DOHH2 (cell line): ENCODE results near the gene TAPT1.

Experiments
- EZH2phosphoT487 ChIP-seq: fragments of 200-600 bp; sonication (generic); IDR thresholded peaks from 2 replicates; pipeline ENCODE4 v1.6.1; 2017; ENCODE audit warnings: borderline replicate concordance, mild to moderate bottlenecking, antibody characterized with exemption, low read length, moderate library complexity, mixed read lengths
- TF ChIP-seq, protein P1 (sequence below): fragments of 200-600 bp; sonication (generic); IDR thresholded peaks from one replicate; pipeline ENCODE4 v1.5.1; 2014; ENCODE audit warnings: antibody characterized with exemption, mild to moderate bottlenecking, low read depth, low read length; ENCODE audit not compliant: poor library complexity, severe bottlenecking

DNA sequence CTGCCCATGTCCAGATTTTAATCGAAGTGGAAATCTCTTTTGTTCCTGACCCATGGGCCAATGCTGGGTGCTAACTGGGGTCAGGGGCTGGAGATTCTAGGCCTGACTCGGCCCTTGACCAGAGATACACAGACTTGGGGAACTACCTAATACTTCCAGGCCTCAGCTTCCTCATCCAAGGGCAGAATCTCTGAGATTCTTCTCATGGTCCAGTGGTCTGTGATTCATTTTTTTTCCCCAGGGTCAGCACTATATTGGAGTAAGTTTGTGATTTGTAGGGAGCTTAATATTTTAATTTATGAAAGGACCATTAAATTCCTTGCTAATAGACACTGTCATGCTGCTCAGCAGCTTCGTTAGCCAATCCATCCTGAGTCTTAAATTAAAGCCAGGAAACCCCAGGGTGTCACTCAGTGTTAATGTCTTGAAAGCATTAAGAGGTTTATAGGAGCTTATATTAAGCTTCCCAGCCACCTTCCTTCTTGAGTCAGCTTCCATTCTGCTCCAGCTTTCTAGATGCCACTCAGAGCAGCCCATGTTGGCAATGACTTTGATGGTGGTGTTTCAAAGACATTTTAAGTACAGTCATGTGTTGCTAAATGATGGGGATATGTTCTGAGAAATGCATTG, 115.5 kb downstream of the TAPT1 start:
- TF ChIP-seq, protein P1, sequence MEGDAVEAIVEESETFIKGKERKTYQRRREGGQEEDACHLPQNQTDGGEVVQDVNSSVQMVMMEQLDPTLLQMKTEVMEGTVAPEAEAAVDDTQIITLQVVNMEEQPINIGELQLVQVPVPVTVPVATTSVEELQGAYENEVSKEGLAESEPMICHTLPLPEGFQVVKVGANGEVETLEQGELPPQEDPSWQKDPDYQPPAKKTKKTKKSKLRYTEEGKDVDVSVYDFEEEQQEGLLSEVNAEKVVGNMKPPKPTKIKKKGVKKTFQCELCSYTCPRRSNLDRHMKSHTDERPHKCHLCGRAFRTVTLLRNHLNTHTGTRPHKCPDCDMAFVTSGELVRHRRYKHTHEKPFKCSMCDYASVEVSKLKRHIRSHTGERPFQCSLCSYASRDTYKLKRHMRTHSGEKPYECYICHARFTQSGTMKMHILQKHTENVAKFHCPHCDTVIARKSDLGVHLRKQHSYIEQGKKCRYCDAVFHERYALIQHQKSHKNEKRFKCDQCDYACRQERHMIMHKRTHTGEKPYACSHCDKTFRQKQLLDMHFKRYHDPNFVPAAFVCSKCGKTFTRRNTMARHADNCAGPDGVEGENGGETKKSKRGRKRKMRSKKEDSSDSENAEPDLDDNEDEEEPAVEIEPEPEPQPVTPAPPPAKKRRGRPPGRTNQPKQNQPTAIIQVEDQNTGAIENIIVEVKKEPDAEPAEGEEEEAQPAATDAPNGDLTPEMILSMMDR: no peak
- TF ChIP-seq EZH2phosphoT487: no peak
